Fibroblast of lung (primary cell): Measurements from ENCODE around the gene MAPK6. TPM values are rescaled to one million over a fixed set of nuclear protein-coding genes. Genes with fewer than 3 reads are reported as not detected.

Source experiments
- DNase-seq, 2 donors: peaks; one replicate each; pipeline versions ENCODE4 v3.0.0 to v3.0.0-alpha.2; 2010; ENCODE audit warnings: low read depth in 2 of 2
- H2AFZ ChIP-seq: 2 replicates; pipeline ENCODE4 v1.5.1; 2012; ENCODE audit warnings: low read length, control low read depth, inconsistent platforms
- H3K27ac ChIP-seq: 2 replicates; pipeline ENCODE4 v1.5.1; 2011; ENCODE audit warnings: low read length, control low read depth; ENCODE audit not compliant: insufficient read depth
- H3K27me3 ChIP-seq: 2 replicates; pipeline ENCODE4 v1.5.1; 2011; ENCODE audit warnings: mild to moderate bottlenecking, low read length; ENCODE audit not compliant: control insufficient read depth, insufficient read depth
- H3K36me3 ChIP-seq: 2 replicates; pipeline ENCODE4 v1.5.1; 2011; ENCODE audit warnings: low read length; ENCODE audit not compliant: control insufficient read depth, insufficient read depth
- H3K4me1 ChIP-seq: 2 replicates; pipeline ENCODE4 v1.5.1; 2011; ENCODE audit warnings: low read length; ENCODE audit not compliant: control insufficient read depth, insufficient read depth; ENCODE audit errors: extremely low read depth
- H3K4me2 ChIP-seq: 2 replicates; pipeline ENCODE4 v1.5.1; 2011; ENCODE audit warnings: low read length, control low read depth; ENCODE audit not compliant: insufficient read depth; ENCODE audit errors: extremely low read depth
- H3K4me3 ChIP-seq, 4 experiments: fragments of 200-600 bp in 1 of 4; sonication (generic) in 1 of 4; replicated peaks in 1 of 4; 2 replicates each; pipeline ENCODE4 v1.5.1; 2011 to 2016; ENCODE audit warnings: low read length in 4 of 4, low read depth in 3 of 4, mild to moderate bottlenecking in 3 of 4, control low read depth in 2 of 4, inconsistent platforms in 1 of 4, mixed read lengths in 1 of 4; ENCODE audit not compliant: insufficient read depth in 1 of 4; ENCODE audit errors: control extremely low read depth in 1 of 4
- H3K79me2 ChIP-seq: 2 replicates; pipeline ENCODE4 v1.5.1; 2012; ENCODE audit warnings: mild to moderate bottlenecking, low read length, inconsistent platforms; ENCODE audit not compliant: control insufficient read depth, insufficient read depth
- H3K9ac ChIP-seq: 2 replicates; pipeline ENCODE4 v1.5.1; 2011; ENCODE audit warnings: mild to moderate bottlenecking, low read length, control low read depth; ENCODE audit not compliant: insufficient read depth
- H3K9me3 ChIP-seq: 2 replicates; pipeline ENCODE4 v1.5.1; 2012; ENCODE audit warnings: low read depth, low read length; ENCODE audit not compliant: control insufficient read depth, insufficient read depth
- H4K20me1 ChIP-seq: 2 replicates; pipeline ENCODE4 v1.5.1; 2011; ENCODE audit warnings: low read length; ENCODE audit not compliant: control insufficient read depth, insufficient read depth; ENCODE audit errors: extremely low read depth
- EZH2 ChIP-seq: IDR thresholded peaks from 2 replicates; pipeline ENCODE4 v1.5.1; 2012; ENCODE audit warnings: low read length, control low read depth, mild to moderate bottlenecking; ENCODE audit errors: missing control alignments
- polyA plus RNA-seq, 2 donors: library from polyadenylated mRNA; depleted of rRNA in 1 of 2; stranded (reverse) in 1 of 2; unstranded in 1 of 2; fragments of >200 nt; gene quantifications; 2 replicates each; pipeline ENCODE4 v1.2.1, GENCODE V29; 2011 to 2012; ENCODE audit warnings: missing spikeins in 1 of 2
- total RNA-seq: library from RNA; depleted of rRNA; stranded (reverse); fragments of >200 nt; gene quantifications from 2 replicates; pipeline ENCODE4 v1.2.1, GENCODE V29; 2014
- TF ChIP-seq, protein P1 (sequence below), 2 donors: IDR thresholded peaks in 1 of 2; conservative IDR thresholded peaks in 1 of 2; 1 replicate in 1 of 2; 2 replicates in 1 of 2; pipeline ENCODE4 v1.5.1; 2011 to 2012; ENCODE audit warnings: low read length in 2 of 2, control low read depth in 1 of 2, inconsistent platforms in 1 of 2, low read depth in 1 of 2, mild to moderate bottlenecking in 1 of 2

MAPK6 gene
- total and polyA plus RNA-seq, 2 donors (not counting 1 experiment from before 2014, with no cell fraction given): 45.5 to 62.1 TPM

- DNase-seq: peak in 1 of 2 donors; percentile 21
- Histone ChIP-seq H3K4me2 (peak overlapping the region; percentile 51), H2AFZ (no peak overlapping the region), H3K27ac (peak overlapping the region; percentile 79), H4K20me1 (no peaks in the 10 kb centered on the region), H3K27me3 (no peaks in the 10 kb centered on the region), H3K4me3 (no peak overlapping the region), H3K9me3 (no peaks in the 10 kb centered on the region), H3K36me3 (no peaks in the 10 kb centered on the region), H3K79me2 (no peaks in the 10 kb centered on the region), H3K9ac (no peak overlapping the region), H3K4me1 (peaks cover 21% of the 10 kb centered on the region)
- no peak for TF ChIP-seq EZH2
- TF ChIP-seq, protein P1, sequence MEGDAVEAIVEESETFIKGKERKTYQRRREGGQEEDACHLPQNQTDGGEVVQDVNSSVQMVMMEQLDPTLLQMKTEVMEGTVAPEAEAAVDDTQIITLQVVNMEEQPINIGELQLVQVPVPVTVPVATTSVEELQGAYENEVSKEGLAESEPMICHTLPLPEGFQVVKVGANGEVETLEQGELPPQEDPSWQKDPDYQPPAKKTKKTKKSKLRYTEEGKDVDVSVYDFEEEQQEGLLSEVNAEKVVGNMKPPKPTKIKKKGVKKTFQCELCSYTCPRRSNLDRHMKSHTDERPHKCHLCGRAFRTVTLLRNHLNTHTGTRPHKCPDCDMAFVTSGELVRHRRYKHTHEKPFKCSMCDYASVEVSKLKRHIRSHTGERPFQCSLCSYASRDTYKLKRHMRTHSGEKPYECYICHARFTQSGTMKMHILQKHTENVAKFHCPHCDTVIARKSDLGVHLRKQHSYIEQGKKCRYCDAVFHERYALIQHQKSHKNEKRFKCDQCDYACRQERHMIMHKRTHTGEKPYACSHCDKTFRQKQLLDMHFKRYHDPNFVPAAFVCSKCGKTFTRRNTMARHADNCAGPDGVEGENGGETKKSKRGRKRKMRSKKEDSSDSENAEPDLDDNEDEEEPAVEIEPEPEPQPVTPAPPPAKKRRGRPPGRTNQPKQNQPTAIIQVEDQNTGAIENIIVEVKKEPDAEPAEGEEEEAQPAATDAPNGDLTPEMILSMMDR (conservative IDR thresholded peaks at IDR 0.05 in 1 of 2, IDR thresholded peaks at IDR 0.05 in 1 of 2; ENCODE audit: low read depth in 1 of 2, low read length in 2 of 2): no peak
Measured at GRCh38 chr15:52093167-52093538, 74.1 kb downstream of the MAPK6 start.

DNA sequence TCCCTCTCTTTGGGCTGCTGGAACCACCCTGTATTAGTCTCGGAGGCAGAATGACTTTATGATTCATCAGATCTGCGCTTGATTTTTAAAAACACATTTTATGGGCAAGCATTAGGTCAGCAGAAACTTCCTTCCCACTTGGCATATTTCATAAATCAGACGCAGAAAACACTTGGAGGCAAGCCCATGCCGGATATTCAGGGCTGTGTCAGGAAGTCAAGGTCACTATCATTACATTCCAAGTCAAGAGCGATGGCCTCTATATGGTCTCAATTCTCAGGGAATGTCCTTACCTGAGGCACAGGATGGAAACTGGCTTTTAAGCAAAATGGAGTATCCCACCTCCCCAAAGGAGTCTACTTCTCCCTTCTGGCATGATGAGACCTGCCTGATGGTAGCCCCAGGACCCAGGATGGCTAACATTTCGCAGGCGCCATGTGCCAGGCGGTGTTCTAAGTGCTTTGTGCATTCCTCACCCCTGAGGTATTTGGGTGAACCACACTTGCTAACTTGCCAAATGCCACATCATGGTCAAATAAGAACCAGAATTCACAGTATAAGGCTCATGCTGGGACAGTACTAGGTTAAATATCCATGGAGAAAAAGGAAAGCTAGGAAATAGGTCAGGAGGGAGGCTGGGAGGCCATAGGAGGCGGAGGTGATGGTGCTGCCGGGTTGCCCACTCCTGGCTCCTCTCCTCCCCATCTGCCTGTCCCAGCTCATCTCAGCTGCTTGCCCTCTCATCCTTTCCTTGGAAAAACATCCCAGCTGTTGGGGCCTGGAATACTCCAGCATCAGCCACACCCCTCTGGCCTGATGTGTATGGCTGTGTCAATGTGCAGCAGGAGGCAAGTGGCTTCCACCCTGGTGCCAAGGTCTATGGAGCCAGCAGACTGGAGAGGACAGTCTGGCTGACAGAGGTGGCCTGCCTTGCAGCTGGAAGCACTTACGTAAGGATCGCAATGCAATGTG is 74.8 kb downstream of the MAPK6 start:
- peaks cover 21% of the 10 kb centered on the region for H3K4me1 ChIP-seq
- no peak overlapping the region for H2AFZ ChIP-seq
- peak overlapping the region; percentile 51 for H3K4me2 ChIP-seq
- no peaks in the 10 kb centered on the region for H3K9me3 ChIP-seq
- TF ChIP-seq EZH2: no peak
- TF ChIP-seq, protein P1 (conservative IDR thresholded peaks at IDR 0.05 in 1 of 2, IDR thresholded peaks at IDR 0.05 in 1 of 2; ENCODE audit: low read depth in 1 of 2, low read length in 2 of 2): no peak
- no peaks in the 10 kb centered on the region for H3K27me3 ChIP-seq
- H3K4me3 ChIP-seq: no peak overlapping the region
- no peak overlapping the region for H3K9ac ChIP-seq
- H3K79me2 ChIP-seq: no peaks in the 10 kb centered on the region
- H3K36me3 ChIP-seq: no peaks in the 10 kb centered on the region
- peak overlapping the region; percentile 79 for H3K27ac ChIP-seq
- H4K20me1 ChIP-seq: no peaks in the 10 kb centered on the region
- DNase-seq: peak; percentile 90 to 95

DNA sequence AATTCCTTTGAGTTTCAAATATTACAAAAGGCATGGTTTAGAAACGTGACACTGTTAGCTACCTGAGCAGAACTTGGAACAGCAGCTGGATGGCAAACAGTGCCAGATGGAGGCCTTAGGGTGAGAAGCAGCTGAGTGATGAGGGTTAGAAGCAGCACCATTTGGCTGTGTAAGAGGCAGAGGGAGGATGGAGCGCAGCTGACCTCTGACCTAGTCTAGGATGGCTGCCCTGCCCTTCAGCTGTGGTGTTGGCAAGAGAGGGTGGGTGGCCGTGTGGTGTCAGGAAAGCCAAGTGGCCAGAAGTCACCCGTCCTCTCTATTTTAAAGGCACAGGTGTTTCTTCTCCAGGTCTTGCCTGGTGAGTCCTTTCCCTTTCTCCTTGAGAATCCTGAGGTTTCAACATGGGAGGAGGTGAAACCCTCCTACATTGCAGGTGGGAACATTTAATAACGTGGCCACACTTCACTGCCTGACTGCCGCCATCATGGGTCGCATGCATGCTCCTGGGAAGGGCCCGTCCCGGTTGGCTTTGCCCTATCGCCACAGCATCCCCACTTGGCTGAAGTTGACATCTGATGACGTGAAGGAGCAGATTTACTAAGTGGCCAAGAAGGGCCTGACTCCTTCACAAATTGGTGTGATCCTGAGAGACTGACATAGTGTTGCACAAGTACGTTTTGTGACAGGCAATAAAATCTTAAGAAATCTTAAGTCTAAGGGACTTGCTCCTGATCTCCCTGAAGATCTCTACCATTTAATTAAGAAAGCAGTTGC is 76.0 kb downstream of the MAPK6 start:
- Histone ChIP-seq H3K79me2 (no peaks in the 10 kb centered on the region), H3K4me2 (peak overlapping the region; percentile 7), H3K9me3 (no peaks in the 10 kb centered on the region), H4K20me1 (no peaks in the 10 kb centered on the region), H3K4me1 (peaks cover 21% of the 10 kb centered on the region), H3K27me3 (no peaks in the 10 kb centered on the region), H3K27ac (peak overlapping the region; percentile 75), H3K4me3 (no peak overlapping the region), H2AFZ (no peak overlapping the region), H3K36me3 (no peaks in the 10 kb centered on the region), H3K9ac (no peak overlapping the region)
- no peak for DNase-seq
- TF ChIP-seq, protein P1 (conservative IDR thresholded peaks at IDR 0.05 in 1 of 2, IDR thresholded peaks at IDR 0.05 in 1 of 2; ENCODE audit: low read depth in 1 of 2, low read length in 2 of 2): no peak
- TF ChIP-seq EZH2: no peak
